Measurements from ENCODE around the gene GNA14.
"Not testable (repeated sequence)": the region's sequence is repeated elsewhere in the genome, so short reads cannot be mapped to it uniquely, and the experiment has no call there.

GNA14 gene

DNA sequence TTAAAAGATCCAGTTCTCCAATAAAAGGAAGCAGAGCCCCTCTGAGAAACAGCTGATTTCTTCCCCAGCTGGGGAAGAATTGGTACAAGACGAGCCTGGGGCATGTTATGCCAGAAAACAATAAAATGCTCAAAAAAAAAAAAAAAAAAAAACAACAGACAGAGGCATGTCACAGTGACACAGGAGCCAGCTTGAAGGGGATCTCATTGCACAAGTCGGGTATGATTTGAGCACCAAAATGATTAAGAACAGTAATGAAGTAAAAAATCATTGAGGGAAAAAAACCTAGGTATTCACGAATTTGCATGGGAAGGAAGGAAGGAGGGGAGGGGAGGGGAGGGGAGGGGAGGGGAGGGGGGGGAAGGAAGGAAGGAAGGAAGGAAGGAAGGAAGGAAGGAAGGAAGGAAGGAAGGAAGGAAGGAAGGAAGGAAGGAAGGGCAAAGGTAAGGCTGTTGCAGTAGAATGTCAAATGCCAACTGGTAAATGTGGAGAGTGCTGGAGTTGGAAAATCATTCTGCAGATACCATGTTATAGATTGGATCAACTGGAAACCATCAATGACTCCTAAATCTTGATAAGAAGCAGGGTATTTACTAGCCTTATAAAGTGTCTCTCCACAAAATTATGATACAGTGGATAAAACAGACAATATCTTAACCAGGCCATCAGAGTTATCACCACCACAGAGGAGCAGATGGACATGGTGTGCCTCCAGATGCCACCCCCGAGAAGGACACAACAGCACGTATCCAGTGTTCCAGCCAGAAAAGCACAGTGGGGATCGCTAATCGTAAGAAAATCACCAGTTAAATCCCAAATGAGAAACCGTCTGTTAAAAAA lies 7.2 kb downstream of the GNA14 start:
- DNase-seq, result no peak

- no peak for DNase-seq
Measured at GRCh38 chr9:77632652-77633051, 15.5 kb downstream of the GNA14 start.

- DNase-seq, result not testable (repeated sequence)
Measured at GRCh38 chr9:77628864-77629263, 19.3 kb downstream of the GNA14 start.

DNA sequence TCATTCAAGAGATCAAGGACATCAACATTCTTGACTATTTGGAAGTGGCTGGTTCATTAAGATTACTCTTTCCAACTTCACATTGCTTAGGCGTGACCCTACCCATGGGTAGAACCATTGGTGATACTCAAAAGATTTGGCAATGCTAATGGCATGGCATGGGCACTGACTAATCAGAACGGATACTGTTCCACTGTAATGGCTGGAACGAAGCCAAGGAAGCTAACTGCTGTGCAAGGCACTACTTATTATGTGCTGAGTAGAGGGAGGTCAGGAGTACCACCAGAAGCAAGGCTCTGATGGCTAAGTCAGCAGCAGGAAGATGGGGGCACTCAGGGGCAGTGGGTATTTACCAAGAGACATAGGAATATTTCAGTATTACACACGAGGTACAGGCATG lies 31.9 kb downstream of the GNA14 start:
- no peak for DNase-seq

GRCh38 chr9:77614645-77615044 lies 33.5 kb downstream of the GNA14 start:
- DNase-seq, result no peak

DNA sequence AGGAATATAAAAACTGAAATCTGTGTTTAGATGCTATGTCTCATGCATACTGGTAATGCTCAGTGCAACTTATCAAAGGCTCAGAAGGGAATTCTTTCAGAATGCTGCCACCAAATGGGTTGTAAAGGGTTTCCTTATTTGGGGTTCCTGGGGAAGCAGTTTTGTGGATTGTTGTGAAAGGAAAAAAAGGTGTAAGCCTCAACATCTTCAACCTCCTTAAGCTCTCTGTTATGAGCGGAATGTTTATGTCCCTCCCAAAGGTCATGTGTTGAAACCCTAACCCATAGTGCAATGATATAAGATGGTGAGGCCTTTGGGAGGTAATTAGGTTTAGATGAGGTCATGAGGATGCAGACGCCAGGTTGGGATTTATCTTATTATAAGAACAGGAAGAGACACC lies 41.6 kb downstream of the GNA14 start:
- DNase-seq, result no peak

DNA sequence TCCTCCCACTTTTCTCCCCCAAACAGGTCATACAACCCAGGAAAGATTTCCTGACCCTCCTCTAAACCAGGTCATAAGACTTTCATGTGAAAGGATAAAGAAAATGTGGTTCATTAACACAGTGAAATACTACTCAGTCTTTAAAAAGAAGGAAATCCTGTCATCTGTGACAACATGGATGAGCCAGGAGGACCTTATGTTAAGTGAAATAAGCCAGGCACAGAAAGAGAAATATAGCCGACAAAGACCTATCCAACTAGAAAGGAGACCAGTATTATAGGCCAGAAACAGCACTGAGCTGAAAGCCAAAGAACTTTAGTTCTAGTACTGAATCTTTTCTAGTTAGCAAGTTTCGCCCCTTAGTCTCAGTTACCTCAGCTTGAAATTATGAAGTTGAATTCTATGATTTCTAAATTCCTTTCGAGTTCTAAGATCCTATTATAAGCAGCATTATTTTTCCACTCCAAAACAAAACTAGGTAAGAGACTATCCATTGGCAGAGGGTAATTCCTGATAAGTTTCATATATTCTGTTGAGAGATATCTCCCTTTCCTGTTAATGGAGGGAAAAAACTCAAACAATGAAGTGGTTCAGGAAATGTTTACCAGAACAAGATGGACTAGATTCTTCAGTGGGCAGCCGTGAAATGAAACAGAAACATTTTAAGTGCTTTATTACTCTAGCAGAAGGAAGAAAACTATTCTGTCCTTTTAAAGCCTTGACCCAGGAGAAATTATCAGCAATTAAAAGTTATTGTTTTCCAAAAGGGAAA lies 42.5 kb downstream of the GNA14 start:
- DNase-seq, result no peak

- DNase-seq, result no peak
Measured at GRCh38 chr9:77604316-77604715, 43.8 kb downstream of the GNA14 start.

GRCh38 chr9:77602852-77603251 lies 45.3 kb downstream of the GNA14 start:
- no peak for DNase-seq

DNA sequence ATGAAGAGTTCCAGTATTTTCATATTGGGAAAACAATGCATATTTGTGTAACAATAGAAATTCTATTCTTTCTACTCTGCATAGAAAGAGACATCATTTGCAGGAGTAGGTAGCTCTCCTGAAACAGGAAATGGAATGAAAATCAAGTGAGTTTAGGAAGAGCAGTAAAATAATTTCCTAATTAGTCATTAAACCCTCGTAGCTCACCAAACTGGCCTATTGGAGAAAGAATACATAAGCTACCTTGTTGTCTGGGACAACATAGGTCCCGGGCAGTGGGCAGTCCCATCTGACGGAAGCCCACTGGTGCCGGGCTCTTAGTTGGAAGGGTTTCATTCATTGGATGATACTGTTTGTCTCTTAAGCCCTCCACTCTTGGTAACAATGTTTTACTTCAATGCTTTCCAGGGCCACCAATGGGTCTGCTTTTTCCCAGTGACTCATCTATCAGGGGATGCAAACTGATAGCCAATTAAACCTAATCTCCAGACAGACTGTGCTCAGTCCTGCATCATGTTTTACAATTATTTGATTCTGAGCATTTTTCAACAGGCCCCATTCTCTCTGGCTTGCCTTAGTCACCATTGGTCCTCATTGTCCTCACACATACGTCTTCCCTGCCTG lies 46.5 kb downstream of the GNA14 start:
- DNase-seq, result no peak

DNA sequence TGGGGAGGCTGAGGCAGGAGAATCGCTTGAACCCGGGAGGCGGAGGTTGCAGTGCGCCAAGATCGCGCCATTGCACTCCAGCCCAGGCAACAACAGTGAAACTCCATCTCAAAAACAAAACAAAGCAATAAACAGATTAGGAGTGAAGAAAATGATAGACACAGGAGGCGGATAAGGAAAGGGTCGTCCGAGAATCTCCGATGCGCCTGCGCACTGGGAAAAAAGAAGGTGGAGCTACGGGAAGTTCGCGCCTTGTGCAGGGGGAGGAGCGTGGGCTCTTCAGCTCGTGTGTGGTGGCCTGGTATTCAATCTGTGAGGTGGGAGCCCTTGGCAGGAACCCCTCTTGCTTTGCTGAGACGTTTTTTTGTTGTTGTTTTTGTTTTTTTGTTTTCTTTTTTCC lies 47.3 kb downstream of the GNA14 start:
- no peak for DNase-seq

DNA sequence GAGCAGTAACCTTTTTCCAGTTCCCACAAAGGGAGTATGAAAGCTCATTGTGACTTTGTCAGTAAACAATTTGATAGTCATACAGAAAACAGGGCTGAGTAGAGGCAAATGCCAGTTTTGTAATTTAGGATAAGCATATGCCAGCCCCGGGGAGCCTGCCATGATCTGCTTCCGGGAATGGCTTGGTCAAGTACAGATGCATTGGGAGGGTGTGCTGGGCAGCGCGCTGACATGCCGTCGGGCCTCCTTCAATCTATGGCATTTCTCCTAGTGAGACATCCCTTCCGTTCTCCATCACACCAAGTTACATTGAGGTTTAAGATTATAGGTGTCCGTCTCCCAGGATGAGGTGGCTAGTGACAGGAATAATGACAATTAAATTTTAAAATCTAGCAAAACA lies 48.6 kb downstream of the GNA14 start:
- DNase-seq, result no peak

- no peak for DNase-seq
Measured at GRCh38 chr9:77598991-77599390, 49.1 kb downstream of the GNA14 start.

- DNase-seq, result no peak
Measured at GRCh38 chr9:77598524-77598923, 49.6 kb downstream of the GNA14 start.

GRCh38 chr9:77597057-77597456 lies 51.1 kb downstream of the GNA14 start:
- no peak for DNase-seq

DNA sequence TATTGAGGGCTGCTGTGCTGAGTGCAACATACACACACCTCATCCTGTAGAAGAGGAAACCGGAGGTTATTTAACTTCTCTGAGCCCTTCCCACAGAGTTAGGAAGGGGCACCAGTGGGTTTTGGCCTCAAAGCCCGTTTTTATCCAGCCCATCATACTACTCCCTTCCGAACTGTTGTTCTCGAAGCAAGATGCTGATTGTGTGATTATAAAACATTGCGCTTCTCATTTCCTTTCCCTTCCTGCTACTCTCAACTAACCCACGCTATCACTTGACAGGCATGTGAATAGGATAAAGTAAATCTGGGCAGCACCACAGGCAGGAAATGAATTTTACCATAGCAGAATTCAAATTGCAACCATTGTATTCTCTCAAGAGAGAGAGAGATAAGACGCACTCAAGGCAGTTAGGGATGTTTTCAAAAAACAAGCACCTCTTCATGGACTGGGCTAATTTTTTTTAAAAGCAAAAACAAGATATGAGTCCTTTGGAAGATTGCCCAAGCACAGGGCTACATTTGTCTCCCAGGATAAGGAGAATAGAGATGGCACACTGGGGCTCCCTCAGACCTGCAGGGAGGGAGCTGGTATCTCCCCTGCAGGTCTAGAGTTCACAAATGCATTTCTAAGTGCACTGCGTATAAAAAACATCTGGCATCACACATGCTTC lies 52.6 kb downstream of the GNA14 start:
- DNase-seq, result no peak

DNA sequence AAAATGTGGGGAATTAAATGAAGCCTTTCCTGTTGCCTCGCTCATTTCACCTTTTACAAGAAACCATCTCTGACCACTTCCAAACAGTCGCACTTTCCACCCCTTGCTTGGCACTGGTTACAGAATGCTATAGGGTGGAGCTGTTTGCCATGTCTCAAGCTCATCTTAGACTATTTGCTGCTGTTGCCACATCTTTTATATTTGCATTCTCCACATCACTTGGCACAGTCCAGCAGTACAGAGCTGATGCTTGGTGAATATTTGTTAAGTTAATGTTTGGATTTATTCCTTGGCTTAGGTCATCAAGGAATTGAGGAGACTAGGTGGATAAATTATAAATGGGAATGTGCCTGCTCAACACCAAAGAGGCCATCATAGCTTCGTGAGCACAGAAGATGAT lies 53.2 kb downstream of the GNA14 start:
- no peak for DNase-seq

DNA sequence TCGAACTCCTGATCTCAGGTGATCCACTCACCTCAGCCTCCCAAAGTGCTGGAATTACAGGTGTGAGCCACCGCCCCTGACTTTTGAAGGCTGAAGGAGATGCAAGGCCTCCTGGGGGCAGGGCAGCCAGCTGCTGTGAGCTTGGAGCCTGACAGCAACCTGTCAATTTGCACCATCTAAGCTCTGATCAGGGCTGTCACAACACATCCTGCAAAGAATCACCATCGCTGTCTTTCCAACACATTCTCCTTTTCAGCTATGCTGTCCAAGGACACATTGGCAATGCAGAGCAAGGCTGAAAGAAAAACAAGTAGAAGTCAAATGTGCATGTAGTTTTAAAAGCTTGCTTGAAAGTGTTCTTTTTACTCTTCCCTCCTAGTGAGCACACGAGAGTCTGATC lies 54.6 kb downstream of the GNA14 start:
- DNase-seq, result no peak

- DNase-seq, result no peak
Measured at GRCh38 chr9:77592476-77592875, 55.6 kb downstream of the GNA14 start.

DNA sequence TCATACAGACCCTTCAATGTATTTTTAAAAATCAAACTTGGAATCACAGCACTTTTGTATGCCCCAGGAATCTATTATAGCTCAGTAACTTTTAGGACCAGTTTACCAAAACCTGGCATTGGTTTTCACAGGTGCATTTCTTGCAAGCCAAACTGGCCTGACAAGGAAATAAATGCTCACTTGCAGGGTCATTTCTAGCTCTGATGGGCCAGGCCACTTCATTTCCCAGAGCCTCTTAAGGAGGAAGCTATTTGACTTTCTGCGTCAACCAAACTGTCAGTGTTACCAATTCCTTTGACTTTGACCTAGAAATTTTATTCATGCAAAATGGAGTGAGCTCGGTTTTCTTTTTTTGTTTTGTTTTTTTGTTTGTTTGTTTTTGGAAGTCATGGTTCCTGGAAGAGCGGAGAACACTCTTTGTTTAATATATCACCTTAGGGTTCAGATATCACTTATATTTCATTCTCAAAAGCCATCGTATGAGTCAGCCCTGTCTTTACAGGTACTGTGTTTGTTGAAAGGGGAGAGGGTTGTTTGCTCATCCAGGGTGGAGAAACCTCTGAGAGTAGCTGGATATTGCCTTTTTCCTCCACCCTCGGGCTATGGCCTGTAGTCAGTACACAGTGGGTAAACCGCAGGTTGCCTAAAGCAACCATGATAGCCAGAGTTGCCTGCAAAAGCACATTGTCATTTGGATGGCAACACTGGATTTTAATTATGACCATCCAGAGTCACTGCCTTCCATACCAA lies 58.9 kb downstream of the GNA14 start:
- no peak for DNase-seq

DNA sequence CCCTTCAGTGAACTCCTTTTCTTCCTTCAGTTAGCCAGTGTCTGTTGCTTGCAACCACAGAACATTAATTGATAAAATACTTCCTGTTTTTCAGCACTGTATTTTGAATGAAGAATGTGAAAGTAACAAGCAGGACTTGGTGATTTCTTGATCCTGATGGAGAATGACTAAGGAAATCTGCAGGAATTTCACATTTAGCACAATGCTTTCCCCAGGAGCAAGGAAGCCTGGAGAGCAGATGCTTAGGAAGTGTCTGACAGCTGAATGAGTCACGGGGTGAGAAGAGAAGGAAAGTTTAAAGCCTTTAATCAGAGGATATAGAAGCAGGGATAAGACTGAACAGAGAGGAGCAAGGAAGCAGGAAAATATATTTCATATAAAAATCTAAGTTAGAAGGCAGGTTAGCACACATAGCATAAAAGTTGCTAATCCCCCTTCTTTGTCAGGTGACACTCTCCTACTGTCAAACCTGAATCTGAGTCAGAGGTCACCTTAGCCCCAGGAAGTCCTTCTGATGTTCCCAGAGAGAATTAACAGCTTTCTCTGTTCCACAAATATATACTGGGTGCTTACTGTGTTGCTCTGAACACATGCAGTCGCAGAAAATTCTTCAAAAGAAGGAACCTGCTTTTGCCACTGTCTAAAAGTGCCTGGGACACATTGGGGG lies 59.7 kb downstream of the GNA14 start:
- no peak for DNase-seq

DNA sequence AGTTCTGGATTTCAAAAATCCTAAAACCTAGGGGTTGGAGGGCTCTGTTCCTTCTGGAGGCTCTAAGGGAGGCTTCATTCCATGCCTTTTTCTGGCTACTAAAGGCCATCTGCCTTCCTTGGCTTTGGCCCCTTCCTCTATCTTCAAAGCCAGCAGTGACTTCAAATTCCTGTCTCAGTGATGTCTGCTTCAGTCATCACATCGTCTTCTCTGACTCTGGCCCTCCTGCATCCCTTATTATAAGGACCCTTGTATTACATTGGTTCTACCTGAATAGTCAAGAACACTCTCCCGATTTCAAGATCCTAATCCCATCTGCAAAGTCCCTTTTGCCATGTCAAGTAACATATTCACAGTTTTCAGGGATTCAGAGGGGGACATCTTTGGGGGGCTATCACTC lies 60.3 kb downstream of the GNA14 start:
- no peak for DNase-seq
